HPDE6-E6E7 (cell line): ENCODE results near the gene TAT.
"Not testable (repeated sequence)": the region's sequence is repeated elsewhere in the genome, so short reads cannot be mapped to it uniquely, and the experiment has no call there.

Experiments used
- DNase-seq: peaks from one replicate; pipeline ENCODE4 v3.0.0; 2011; ENCODE audit warnings: missing footprints; ENCODE audit errors: extremely low spot score

The TAT gene

GRCh38 chr16:71584543-71585317 is 7.8 kb upstream of the TAT start:
- DNase-seq = no peak

GRCh38 chr16:71582553-71582848 is 5.6 kb upstream of the TAT start:
- not testable (repeated sequence) for DNase-seq

- no peak for DNase-seq
Measured at GRCh38 chr16:71574702-71575101, 2.2 kb downstream of the TAT start.

- no peak for DNase-seq
Measured at GRCh38 chr16:71573387-71574094, 3.4 kb downstream of the TAT start.

GRCh38 chr16:71572497-71573116 is 4.3 kb downstream of the TAT start:
- no peak for DNase-seq

- DNase-seq = no peak
Measured at GRCh38 chr16:71570144-71570543, 6.7 kb downstream of the TAT start.

GRCh38 chr16:71569621-71570020 is 7.3 kb downstream of the TAT start:
- no peak for DNase-seq

GRCh38 chr16:71568551-71568950 is 8.3 kb downstream of the TAT start:
- DNase-seq = no peak

GRCh38 chr16:71567931-71568330 is 9.0 kb downstream of the TAT start:
- no peak for DNase-seq

- no peak for DNase-seq
Measured at GRCh38 chr16:71565812-71566700, 10.8 kb downstream of the TAT start.

- no peak for DNase-seq
Measured at GRCh38 chr16:71564335-71564967, 12.4 kb downstream of the TAT start.

GRCh38 chr16:71562552-71562951 is 14.3 kb downstream of the TAT start:
- DNase-seq = no peak

- not testable (repeated sequence) for DNase-seq
Measured at GRCh38 chr16:71561886-71562285, 15.0 kb downstream of the TAT start.

- no peak for DNase-seq
Measured at GRCh38 chr16:71559855-71560254, 17.0 kb downstream of the TAT start.

- DNase-seq = no peak
Measured at GRCh38 chr16:71557954-71558582, 18.8 kb downstream of the TAT start.

- no peak for DNase-seq
Measured at GRCh38 chr16:71557299-71557698, 19.6 kb downstream of the TAT start.

GRCh38 chr16:71555230-71555891 is 21.5 kb downstream of the TAT start:
- DNase-seq = no peak

- no peak for DNase-seq
Measured at GRCh38 chr16:71552698-71553503, 24.0 kb downstream of the TAT start.

GRCh38 chr16:71547168-71547567 is 29.7 kb downstream of the TAT start:
- DNase-seq = no peak

GRCh38 chr16:71542377-71542776 is 34.5 kb downstream of the TAT start:
- DNase-seq = no peak
